Measurements from ENCODE around the gene EN2.

EN2 gene

GRCh38 chr7:155486783-155487508 is 29.0 kb downstream of the EN2 start:
- DNase-seq (ENCODE audit: low read depth), result no peak

- DNase-seq (ENCODE audit: low read depth), result no peak
These were observed 29.9 kb downstream of the EN2 start for GRCh38 chr7:155487509-155488482.

- no peak for DNase-seq (ENCODE audit: low read depth)
These were observed 30.7 kb downstream of the EN2 start for GRCh38 chr7:155488483-155489127.

GRCh38 chr7:155489158-155489840 is 31.4 kb downstream of the EN2 start:
- DNase-seq (ENCODE audit: low read depth), result no peak

GRCh38 chr7:155489862-155490696 is 32.1 kb downstream of the EN2 start:
- no peak for DNase-seq (ENCODE audit: low read depth)

GRCh38 chr7:155490697-155491628 is 33.0 kb downstream of the EN2 start:
- DNase-seq (ENCODE audit: low read depth), result no peak

- DNase-seq (ENCODE audit: low read depth), result no peak
These were observed 33.9 kb downstream of the EN2 start for GRCh38 chr7:155491812-155492211.

GRCh38 chr7:155493744-155494538 is 36.0 kb downstream of the EN2 start:
- DNase-seq (ENCODE audit: low read depth), result no peak

GRCh38 chr7:155494551-155494950 is 36.6 kb downstream of the EN2 start:
- no peak for DNase-seq (ENCODE audit: low read depth)

- DNase-seq (ENCODE audit: low read depth), result no peak
These were observed 37.7 kb downstream of the EN2 start for GRCh38 chr7:155495440-155496248.

- no peak for DNase-seq (ENCODE audit: low read depth)
These were observed 38.5 kb downstream of the EN2 start for GRCh38 chr7:155496267-155497005.

- no peak for DNase-seq (ENCODE audit: low read depth)
These were observed 39.4 kb downstream of the EN2 start for GRCh38 chr7:155497149-155497901.

GRCh38 chr7:155505422-155505793 is 47.5 kb downstream of the EN2 start:
- no peak for DNase-seq (ENCODE audit: low read depth)

- no peak for DNase-seq (ENCODE audit: low read depth)
These were observed 49.0 kb downstream of the EN2 start for GRCh38 chr7:155506854-155507337.

- no peak for DNase-seq (ENCODE audit: low read depth)
These were observed 49.6 kb downstream of the EN2 start for GRCh38 chr7:155507576-155507975.

Data from fibroblast of the conjunctiva (primary cell).